Chondrocyte (in vitro differentiated cells): ENCODE measurements around the gene LCE2D. TPM values are rescaled to one million over a fixed set of nuclear protein-coding genes. Genes with fewer than 3 reads are reported as not detected.
"Not testable (repeated sequence)": the region's sequence is repeated elsewhere in the genome, so short reads cannot be mapped to it uniquely, and the experiment has no call there.

Experiments used
- DNase-seq: peaks from one replicate; pipeline ENCODE4 v3.0.0; 2021; ENCODE audit warnings: mixed read lengths, low spot score
- H3K27ac Mint-ChIP-seq: one replicate; pipeline ENCODE4 v1.8.0; 2021; ENCODE audit warnings: mild to moderate bottlenecking, moderate library complexity, mixed read lengths; ENCODE audit not compliant: unreplicated experiment
- H3K27me3 Mint-ChIP-seq: 2 replicates; pipeline ENCODE4 v1.8.0; 2021; ENCODE audit warnings: low read depth, mixed read lengths
- H3K36me3 Mint-ChIP-seq: 2 replicates; pipeline ENCODE4 v1.8.0; 2021; ENCODE audit warnings: low read depth, mixed read lengths
- H3K4me1 Mint-ChIP-seq: 2 replicates; pipeline ENCODE4 v1.8.0; 2021; ENCODE audit warnings: low read depth, mild to moderate bottlenecking, mixed read lengths
- H3K4me3 Mint-ChIP-seq: one replicate; pipeline ENCODE4 v1.8.0; 2021; ENCODE audit warnings: mild to moderate bottlenecking, moderate library complexity, mixed read lengths; ENCODE audit not compliant: unreplicated experiment
- H3K9me3 Mint-ChIP-seq: 2 replicates; pipeline ENCODE4 v1.8.0; 2021; ENCODE audit warnings: low read depth, mixed read lengths
- CTCF ChIP-seq: fragments of 200-600 bp; sonication (generic); IDR thresholded peaks from 2 replicates; pipeline ENCODE4 v1.5.0; 2021; ENCODE audit warnings: antibody characterized with exemption, mild to moderate bottlenecking, moderate library complexity
- total RNA-seq: library from RNA; stranded (reverse); gene quantifications from 3 replicates; pipeline ENCODE4 v1.2.1, GENCODE V29; 2021

LCE2D gene
- total RNA-seq, 1 donor from 2014 or later = not detected

DNA sequence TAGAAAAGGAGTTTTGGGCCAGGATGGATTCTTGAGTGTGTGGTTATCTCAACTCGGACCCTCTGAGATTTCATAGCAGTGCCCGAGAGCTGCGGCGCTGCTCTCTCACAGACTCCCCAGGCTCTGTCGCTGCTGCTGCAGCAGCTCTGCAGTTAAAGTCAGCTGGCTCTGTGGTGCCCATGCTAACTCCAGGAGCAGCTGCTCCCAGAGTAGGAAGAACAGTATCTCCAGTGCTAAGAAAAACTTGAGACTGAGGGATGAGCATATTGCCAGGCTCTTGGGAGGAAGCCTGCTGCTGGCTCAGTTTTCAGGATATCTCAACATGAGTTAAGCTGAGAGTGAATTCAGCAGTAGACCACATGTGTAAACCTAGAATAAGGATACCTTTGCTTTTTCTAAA, 4.5 kb downstream of the LCE2D start:
- Mint-ChIP-seq H3K4me1 (no peaks in the 10 kb centered on the region), H3K9me3 (peaks cover 10% of the 10 kb centered on the region)
- TF ChIP-seq CTCF = no peak

DNA sequence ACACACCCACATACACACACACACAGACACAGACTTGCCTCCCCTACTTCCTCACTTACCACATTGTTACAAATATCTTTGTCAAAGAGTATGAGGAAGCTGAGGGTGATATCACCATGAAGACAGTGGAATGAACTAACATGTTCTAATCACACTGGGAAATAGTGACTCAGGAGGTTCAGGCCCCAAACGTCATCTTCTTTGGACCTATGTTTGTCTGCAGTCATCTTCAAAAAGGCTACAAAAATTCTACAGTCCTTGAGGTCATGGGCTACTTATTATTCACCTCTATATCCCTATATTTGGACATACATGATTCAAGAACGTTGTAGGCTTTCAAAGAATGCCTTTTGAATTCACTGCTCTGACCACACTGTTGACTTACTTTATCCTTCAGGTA, 9.8 kb downstream of the LCE2D start:
- Mint-ChIP-seq H3K4me1 (no peaks in the 10 kb centered on the region), H3K9me3 (peaks cover 8% of the 10 kb centered on the region), H3K27me3 (no peaks in the 10 kb centered on the region), H3K27ac (no peak overlapping the region), H3K4me3 (no peak overlapping the region), H3K36me3 (no peaks in the 10 kb centered on the region)
- no peak for DNase-seq
- no peak for TF ChIP-seq CTCF

More for the DNA sequence above, 4.5 kb downstream of the LCE2D start:
- DNase-seq = no peak
- Mint-ChIP-seq H3K36me3 (no peaks in the 10 kb centered on the region), H3K4me3 (no peak overlapping the region), H3K27ac (no peak overlapping the region), H3K27me3 (no peaks in the 10 kb centered on the region)

GRCh38 chr1:152674983-152675382, 11.8 kb downstream of the LCE2D start, which contains the start of gene LCE2C:
Gene LCE2C (plus strand): TSS chr1:152675279. CDS start chr1:152676016, 737 bp downstream.
- H3K4me1 Mint-ChIP-seq, H3K36me3 Mint-ChIP-seq: not testable (repeated sequence)

DNA sequence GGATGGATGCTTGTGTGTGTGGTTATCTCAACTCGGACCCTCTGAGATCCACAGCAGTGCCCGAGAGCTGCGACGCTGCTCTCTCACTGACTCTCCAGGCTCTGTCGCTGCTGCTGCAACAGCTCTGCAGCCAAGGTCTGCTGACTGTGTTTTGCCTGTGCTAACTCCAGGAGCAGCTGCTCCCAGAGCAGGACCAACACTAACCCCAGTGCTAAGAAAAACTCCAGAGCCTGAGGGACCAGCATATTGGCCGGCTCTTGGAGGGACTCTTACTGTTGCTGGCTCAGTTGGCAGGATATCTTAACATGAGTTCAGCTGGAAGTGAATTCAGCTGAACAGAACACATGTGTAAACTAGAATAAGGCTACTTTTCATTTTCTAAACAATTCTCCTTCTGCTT, 16.3 kb downstream of the LCE2D start:
- no peak for DNase-seq
- H3K4me1 Mint-ChIP-seq = no peaks in the 10 kb centered on the region
- H3K9me3 Mint-ChIP-seq = peaks cover 4% of the 10 kb centered on the region
- no peaks in the 10 kb centered on the region for H3K36me3 Mint-ChIP-seq
- H3K4me3 Mint-ChIP-seq = no peak overlapping the region
- H3K27ac Mint-ChIP-seq = no peak overlapping the region
- no peak for TF ChIP-seq CTCF
- no peaks in the 10 kb centered on the region for H3K27me3 Mint-ChIP-seq

More at GRCh38 chr1:152674983-152675382, 11.8 kb downstream of the LCE2D start, which contains the start of gene LCE2C:
- not testable (repeated sequence) for H3K27me3 Mint-ChIP-seq, H3K27ac Mint-ChIP-seq, H3K4me3 Mint-ChIP-seq, H3K9me3 Mint-ChIP-seq, DNase-seq

DNA sequence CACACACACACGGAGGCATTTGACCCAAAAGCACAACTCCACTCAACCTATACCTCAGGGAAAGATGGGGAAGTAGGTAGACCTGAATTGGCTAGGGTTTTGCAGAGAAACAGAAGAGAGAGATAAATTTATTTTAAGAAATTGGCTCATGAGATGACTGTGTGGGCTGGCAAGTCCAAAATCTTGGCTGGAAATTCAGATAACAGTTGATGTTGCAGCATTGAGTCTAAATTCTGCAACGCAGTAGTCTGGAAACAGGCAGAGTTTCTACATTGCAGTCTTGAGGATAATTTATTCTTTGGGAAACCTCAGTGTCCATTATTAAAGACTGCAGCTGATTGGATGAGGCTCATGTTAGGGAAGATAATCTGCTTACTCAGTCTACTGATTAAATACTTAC, 18.4 kb downstream of the LCE2D start:
- Mint-ChIP-seq H3K4me3 (no peak overlapping the region), H3K27ac (no peak overlapping the region), H3K36me3 (no peaks in the 10 kb centered on the region), H3K9me3 (no peaks in the 10 kb centered on the region), H3K27me3 (no peaks in the 10 kb centered on the region), H3K4me1 (no peaks in the 10 kb centered on the region)
- no peak for DNase-seq
- TF ChIP-seq CTCF = no peak

DNA sequence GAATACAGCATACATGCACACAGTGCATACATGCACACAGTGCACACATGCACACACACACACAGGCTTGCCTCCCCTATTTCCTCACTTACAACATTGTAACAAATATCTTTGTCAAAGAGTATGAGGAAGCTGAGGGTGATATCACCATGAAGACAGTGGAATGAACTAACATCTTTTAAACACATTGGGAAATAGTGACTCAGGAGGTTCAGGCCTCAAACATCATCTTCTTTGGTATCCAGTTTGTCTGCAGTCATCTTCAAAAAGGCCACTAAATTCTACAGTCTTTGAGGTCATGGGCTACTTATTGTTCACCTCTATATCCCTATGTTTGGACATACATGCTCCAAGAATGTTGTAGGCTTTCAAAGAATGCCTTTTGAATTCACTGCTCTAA, 20.7 kb downstream of the LCE2D start:
- no peak for DNase-seq
- Mint-ChIP-seq H3K27me3 (no peaks in the 10 kb centered on the region), H3K4me3 (no peak overlapping the region), H3K4me1 (no peaks in the 10 kb centered on the region), H3K9me3 (no peaks in the 10 kb centered on the region), H3K36me3 (no peaks in the 10 kb centered on the region), H3K27ac (no peak overlapping the region)
- no peak for TF ChIP-seq CTCF

DNA sequence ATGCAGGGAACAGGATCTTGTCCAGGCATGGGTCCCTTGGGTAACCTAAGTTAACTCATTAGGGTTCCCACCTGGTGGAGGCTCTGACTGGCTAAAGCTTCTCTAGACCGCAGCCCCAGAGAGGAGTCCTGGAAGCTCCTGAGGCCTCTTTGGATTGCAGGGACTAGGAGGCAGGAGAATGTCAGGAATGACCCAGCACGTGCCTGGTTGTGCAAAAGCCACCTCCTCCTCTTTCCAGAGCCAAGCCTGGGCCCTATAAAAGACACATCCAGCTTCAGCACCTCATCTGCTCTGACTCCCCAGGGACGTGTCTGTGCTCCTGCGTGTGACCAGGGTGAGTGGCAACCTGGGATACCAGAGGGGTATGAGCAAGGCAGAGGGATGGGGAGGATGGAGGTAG, 22.6 kb downstream of the LCE2D start, which contains the start of gene LCE2B:
Gene LCE2B, plus strand, starts transcription at position 301 of the 400 bp plus-strand sequence. CDS start 721 bp downstream, outside the sequence.
- H3K4me1 Mint-ChIP-seq, H3K27ac Mint-ChIP-seq, H3K27me3 Mint-ChIP-seq, DNase-seq, H3K4me3 Mint-ChIP-seq, H3K36me3 Mint-ChIP-seq: not testable (repeated sequence)
- peaks cover 13% of the 10 kb centered on the region for H3K9me3 Mint-ChIP-seq
